GM21619 (cell line): Measurements from ENCODE around the gene RAB10.
"Not testable (repeated sequence)": the region's sequence is repeated elsewhere in the genome, so short reads cannot be mapped to it uniquely, and the experiment has no call there.

ENCODE experiments used
- ATAC-seq: cut with Tn5 transposase; IDR thresholded peaks from one replicate; pipeline ENCODE4 v1.9.1; 2021; ENCODE audit not compliant: unreplicated experiment

Gene RAB10

DNA sequence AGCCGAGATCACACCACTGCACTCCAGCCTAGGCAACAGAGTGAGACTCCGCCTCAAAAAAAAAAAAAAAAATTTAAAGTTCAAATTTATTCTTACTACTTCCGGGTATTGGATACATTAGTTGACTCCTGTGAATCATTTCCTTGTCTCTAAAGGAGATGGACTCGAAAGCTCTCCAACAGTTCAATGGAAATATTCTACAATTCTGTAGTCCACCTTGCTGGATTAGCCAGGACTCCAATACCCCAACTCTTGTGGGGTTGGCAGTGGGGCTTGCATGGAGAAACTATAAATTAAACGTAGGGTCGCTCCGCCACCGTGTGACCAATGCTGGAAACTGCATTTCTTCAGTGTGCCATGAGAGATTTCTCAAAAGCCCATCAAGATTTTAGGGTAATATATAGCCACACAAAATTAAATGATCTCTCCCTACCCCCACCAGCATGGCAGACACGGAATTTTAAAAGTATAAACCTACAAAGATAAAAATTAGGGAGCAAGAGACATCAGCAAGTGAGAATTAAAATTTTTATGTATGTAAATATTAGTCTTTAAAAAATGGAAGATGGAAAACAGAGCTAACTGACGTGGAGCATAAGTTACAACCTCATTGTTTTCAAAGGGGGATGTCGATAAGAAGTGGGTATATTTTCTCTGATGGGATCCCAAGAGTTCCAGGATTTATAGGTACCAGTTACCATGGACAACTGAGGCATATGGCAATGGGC is 111.2 kb downstream of the RAB10 start:
- ATAC-seq = no peak

DNA sequence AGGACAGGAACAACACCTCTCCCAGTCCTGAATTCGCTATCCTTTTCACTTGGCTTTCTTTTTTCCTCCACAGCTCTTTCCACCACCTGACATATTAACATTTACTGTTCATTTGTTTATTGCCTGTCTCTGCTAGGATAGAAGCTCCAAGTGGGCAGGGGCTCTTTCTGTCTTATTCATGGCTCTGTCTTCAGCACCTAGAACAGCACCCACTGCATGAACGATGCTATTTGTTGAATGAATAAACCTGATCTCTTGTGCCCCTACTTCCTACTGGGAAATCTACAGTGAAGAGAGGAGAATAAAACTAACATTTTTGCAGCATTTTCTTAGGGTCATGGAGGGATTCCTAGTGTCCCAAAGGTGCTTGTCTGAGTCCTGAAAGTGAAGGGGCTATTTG is 114.6 kb downstream of the RAB10 start:
- no peak for ATAC-seq

DNA sequence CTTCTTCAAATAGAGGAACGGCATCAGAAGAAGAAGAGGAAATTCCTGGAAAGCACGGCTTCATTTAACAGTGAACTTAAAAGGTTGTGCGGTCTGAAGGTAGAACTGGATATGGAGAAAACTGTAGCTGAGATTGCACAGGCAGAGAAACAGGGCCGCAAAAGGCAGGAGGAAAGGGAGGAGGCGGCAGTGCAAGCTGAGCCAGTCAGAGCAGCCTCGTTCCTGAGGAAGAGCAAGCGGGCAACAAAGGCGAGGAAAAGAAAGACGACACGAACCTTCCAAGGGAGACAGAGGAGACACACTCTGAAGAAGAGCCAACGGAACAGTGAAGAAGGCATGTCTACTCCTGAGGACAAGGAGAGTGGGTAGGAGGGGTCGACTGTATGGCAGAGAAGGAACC is 116.4 kb downstream of the RAB10 start:
- ATAC-seq = no peak

DNA sequence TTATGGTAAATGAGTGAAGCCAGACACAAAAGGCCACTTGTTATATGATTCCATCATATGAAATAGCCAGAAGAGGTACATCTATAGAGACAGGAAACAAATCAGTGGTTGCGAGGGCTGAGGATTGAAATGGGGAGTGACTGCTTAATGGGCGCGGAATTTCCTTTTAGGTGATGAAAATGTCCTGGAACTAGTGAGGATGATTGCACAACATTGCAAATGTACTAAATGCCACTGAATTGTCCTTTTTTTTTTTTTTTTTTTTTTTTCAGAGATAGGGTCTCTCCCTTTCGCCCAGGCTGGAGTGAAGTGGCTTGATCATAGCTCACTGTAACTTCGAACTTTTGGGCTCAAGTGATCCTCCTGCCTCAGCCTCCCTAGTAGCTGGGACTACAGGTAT is 123.7 kb downstream of the RAB10 start:
- ATAC-seq = no peak

DNA sequence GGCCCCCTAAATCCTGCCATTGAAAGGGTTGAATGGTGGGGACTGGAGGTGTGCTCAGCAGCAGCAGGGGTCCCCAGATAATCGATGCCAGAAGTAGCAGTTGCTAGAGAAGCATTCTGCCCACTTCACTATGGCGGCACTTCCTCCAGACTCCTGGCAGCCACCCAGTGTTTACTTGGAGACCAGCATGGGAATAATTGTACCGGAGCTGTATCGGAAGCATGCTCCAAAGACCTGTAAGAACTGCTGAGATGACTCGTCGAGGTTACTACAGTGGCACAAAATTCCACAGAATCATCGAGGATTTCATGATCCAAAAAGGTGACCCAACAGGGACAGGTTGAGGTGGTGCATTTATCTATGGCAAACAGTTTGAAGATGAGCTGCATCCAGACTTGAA is 128.0 kb downstream of the RAB10 start:
- ATAC-seq = no peak

DNA sequence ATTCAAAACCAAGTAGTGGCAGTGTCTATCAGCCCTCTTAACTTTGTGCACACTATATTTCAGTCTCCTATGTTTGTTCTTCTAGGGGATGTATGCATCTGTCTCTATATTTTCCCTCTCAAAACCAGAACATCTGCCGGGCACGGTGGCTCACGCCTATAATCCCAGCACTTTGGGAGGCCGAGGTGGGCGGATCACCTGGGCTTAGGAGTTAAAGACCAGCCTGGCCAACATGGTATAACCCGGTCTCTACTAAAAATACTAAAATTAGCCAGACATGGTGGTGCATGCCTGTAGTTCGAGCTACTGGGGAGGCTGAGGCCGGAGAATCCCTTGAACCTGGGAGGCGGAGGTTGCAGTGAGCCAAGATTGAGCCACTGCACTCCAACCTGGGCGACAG is 129.1 kb downstream of the RAB10 start:
- ATAC-seq = no peak

DNA sequence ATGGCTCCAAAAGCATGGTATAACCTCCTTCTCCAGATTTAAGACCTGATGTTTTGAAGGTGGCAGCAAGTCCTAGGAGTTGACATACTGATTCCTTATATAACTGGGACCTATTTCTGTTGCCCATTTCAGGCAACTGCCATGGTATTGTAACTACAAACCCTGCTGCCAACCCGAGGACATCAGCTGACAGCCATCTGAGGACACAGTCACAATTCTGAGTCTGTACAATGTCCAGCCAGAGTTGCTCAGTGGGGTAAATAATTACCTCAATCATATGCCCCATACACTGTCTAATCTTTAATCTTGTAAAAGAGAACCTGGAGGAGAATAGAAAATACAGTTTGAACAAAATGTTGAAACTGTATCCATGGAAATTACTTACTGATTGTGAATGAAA is 130.3 kb downstream of the RAB10 start:
- no peak for ATAC-seq

DNA sequence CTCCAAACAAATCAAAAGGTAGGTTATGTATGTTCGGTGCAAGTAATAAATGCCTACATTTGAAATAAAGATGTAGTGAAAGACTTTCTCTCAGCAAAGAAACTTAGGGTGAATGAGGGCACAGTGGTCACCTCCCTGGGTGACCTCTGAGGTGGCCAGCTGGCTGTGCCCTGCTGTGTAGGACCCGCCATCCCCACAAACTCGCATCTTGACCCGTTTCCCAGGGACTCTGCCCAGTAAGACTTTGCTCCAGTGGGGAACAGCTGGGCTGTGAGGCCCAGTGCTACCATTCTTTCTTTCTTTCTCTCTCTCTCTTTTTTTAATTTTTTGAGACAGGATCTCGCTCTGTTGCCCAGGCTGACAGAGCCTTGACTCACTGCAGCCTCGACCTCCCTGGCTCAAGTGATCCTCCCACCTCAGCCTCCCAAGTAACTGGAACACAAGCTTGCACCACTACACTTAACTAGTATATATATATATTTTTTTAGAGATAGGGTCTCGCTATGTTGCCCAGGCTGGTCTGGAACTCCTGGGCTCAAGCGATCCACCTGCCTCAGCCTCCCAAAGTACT is 130.8 kb downstream of the RAB10 start:
- ATAC-seq = no peak

DNA sequence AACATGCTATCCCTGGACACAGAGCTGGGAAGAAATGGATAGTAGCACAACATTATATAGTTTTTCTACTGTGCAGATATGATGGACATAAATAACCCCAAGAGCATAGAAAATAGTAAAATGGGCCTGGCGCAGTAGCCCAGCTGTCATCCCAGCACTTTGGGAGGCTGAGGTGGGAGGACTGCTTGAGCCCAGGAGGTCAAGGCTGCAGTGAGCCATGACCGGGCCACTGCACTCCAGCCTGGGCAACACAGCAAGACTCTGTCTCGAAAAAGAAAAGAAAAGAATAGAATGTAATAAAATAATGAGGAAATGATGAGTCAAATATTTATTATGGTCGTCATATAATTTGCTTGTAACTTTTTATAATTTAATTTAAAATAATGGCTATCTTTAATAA is 131.5 kb downstream of the RAB10 start:
- ATAC-seq = no peak

DNA sequence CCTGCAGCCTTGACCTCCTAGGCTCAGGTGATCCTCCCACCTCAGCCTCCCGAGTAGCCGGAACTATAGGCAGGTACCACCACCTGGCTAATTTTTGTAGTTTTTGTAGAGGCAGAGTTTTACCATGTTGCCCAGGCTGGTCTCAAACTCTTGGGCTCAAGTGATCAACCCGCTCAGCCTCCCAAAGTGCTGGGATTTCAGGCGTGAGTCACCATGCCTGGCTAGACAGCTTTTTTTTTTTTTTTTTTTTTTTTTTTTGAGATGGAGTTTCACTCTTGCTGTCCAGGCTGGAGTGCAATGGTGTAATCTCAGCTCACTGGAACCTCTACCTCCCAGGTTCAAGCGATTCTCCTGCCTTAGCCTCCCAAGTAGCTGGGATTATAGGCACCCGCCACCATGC is 132.7 kb downstream of the RAB10 start:
- not testable (repeated sequence) for ATAC-seq

DNA sequence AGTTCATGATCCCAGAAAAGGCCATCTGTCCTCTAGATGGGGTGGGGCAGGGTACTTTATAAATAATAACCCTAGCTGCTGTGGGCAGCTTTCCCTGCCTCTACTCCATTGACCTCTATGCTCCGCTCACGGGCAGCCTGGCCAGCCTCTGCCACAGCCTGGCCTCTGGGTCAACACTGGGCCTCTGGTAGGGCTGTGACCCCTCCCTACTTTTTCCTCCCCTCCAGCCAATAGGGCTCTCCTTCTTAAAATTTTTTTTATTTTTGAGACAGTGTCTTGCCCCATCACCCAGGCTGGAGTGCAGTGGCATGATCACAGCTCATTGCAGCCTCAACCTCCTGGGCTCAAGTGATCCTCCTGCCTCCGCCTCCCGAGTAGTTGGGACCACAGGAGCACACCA is 134.9 kb downstream of the RAB10 start:
- no peak for ATAC-seq

DNA sequence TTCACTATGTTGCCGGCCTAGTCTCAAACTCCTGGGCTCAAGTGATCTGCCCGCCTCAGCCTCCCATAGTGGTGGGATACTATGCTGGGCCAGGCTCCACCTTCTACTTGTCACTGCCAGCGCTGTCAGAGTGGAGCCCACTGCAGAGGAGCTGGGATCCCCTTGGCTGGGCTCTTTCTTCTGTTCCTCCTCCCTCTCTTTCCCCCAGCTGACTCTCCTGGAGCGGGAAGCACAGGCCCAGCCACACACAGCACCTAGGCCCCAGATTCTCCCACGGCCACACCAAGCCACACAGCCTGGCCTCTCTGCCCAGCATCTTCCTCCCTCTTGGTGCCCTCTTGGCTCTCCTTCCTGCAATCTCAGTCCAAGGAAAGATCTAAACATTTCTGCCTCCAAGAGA is 135.3 kb downstream of the RAB10 start:
- no peak for ATAC-seq

DNA sequence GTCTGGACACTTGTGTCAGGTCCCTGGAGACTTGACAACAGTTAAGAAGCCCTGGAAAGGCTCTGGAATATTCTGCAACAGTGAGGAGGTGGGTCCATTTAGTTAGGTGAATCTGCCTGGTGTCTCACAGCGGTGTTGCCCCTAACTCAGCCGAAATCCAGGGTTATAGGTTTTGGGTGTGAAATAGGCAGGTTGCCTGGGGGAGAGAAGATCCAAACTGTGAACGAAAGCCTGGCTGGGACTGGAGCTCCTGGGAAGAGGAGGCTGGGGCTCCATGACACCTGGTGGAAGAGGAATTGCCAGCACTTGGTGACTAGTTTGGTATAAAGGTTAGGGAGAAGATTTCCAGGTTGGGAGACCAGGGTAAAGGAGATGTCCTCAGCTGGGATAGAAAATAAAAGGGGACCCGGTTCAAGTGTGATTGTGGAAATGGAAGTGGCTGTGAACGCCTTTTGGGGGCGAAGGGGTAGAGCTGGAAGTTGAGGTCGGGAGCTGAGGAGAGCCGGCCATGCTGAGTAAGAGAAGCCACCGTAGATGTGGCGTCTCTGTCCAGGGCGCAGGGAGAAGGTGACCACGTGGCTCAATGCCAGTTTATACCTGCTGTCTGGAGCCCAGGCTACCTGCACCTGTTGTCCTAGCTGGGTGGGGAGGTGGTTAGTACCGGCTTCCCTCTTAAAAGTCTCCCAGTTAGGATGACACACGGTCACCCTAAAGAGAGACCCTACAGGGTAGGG is 136.0 kb downstream of the RAB10 start:
- ATAC-seq = no peak

DNA sequence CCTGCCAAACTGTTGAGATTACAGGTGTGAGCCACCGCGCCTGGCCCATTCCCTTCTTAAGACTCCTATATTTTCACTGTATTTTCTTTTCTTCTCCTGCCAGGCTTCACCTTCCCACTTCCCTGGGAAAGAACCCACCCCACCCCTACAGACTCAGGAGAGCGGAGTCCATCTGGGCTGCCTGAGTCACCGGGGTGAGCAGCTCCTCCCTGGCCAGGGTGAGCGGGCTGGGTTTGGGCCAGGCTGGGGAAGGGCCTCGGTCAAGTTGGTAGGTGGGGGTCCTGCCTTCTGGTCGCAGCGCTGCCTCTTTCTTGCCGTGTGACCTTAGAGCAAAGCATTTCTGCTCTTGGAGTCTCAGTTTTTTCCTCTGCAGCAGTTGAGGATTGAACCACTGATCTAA is 136.9 kb downstream of the RAB10 start:
- no peak for ATAC-seq

DNA sequence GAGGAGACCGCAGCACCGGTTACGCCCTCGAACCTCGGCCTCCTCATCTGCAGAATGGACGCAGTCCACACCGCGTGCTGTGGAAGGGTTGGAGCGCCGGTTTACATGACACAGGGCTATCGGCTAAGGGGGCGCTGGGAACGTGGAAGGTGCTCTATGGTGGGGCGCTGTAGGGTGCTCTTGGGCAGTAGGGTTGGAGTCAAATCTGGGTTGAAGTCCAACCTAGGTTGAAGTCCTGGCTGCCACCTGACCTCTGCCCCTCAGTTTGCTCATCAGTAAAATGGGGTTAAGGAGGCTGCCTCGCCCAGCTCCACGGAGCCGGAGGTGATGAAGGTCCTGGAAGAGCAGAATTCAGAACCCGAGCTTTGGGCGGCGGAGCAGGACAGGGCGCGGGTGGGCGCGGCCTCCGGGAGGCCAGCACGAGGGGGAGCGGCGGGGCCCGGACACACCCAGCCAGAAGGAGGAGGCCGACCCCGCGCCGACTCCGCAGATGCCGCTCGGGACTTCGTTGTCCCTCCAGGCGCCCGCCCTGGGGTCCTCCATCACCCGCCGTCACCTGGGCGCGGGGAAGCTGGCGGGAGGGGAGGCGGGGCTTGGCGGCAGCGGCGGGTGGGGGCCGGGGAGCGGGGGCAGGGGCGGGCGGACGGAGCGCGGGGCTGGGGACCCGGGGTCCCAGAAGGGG is 138.4 kb downstream of the RAB10 start:
- ATAC-seq = no peak

DNA sequence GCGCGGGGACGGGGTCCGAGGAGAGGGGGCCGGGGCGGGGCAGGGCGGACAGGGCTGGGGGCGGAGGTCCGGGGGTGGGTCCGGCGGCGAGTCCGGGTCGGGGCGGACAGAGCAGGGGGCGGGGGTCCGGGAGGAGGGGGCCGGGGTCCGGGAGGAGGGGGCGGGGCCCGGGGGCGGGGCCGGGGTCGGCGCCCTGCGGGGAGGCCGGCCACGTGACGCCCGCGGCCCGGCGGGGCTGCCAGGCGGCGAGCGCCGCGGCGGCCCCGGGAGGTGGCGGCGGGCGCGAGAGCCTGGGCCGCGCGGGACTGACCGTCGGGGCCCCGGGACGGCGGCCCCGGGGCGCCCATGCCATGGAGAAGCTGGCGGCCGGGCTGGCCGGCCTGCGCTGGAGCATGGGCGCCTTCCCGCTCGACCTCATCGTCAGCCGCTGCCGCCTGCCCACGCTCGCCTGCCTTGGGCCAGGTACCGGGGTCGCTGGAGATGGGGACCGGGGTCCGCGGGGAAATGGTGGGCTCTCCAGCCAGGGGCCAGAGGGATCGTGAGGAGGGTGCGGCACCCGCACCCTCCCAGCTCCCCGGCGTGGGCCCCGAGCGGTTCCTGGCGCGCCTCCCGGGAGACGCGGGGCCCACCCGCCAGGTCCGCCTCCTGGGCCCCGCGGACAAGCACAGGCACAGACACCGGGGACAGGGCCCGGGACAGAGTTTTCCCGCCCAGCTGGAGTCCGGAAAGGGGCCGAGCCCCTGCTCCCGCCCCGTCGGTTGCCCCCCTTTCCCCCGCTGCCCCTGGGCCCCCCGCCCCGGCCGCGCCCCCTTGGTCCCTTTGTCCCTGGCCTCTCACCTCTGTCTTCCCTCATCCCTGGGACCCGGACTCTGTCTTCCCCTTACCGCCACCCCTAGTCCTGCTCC is 139.2 kb downstream of the RAB10 start, which contains the start of gene GAREM2:
GAREM2 (plus strand) TSS at position 218 of the 905 bp plus-strand sequence; CDS start at position 351, 133 bp downstream.
- no peak for ATAC-seq

DNA sequence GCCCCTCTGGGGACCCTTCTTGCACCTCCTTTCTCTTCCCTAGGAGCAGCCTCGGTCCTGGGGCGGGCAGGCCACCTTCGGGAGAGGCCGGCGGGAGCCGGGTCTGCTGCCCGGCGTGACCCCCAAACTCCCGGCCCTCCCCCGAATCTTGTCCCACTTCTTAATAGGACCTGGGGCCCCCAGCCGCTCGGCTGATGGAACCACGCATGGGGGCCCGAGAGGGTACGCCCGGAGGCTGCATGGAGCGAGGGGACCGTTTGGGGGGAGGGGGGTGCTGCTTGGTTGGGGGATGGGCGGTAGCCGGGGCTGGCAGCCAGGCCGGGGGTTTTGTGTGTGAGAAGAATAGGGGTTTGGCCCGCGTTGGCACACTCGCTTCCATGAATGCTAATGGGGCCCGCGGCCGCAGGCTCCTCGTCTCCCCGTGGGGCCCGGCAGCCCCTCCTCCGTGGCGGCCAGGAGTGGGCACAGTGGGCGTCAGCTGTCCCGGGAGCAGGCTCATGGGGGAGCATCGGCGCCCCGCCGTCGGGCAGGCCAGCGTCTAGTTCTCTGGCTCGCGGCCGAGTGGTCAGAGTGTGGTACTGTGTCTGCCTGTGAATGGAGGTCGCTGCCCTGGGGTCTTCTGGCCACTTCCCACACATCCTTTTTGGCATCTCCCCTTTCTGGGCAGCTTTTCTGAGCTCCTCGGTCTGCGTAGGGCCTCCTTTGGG is 140.0 kb downstream of the RAB10 start:
- no peak for ATAC-seq

DNA sequence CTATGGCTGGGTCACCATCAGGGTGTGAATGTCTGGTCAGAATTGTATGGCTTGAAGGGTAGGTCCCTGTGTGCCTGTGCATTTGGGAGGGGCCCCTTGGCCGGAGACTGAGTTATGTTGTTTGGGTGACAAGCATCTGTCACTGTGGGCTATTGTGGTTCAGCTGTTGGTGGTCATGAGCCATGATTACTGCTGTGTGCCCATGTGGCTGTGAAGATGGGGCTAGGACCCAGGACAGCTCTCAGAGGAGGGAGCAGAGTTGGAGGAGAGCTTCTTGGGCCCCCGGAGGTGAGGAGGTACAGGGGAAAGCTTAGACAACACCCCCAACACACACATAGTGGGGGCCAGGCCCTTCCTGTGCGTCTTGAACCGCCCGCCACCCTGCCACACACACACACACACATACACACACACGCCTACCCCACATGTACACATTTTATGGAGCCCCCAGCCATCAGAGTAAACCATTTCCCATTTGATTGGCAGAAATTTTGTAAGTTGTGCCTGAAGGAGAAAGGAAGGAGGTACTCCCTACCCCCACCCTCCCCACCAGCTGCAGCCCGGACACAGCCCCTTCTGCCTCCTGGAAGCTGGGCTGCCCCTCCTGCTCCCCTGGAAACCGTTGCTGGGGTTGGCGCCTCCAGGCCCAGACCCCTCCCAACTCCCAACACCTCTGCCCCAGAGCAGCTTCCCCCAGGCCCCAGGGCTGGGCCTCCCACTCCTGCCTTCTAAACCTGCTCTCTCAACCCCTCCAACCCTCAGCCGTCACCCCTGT is 141.0 kb downstream of the RAB10 start:
- no peak for ATAC-seq
